Measurements from ENCODE around the gene PPTC7.

GRCh38 chr12:110501399-110501751, 81.7 kb downstream of the PPTC7 start:
- TF ChIP-seq ZNF70 (CRISPR knock-in tag; IDR thresholded peaks at IDR 0.05), result no peak
- TF ChIP-seq BACH2 (CRISPR knock-in tag; IDR thresholded peaks at IDR 0.05; ENCODE audit: borderline replicate concordance), result no peak
- TF ChIP-seq PATZ1 (CRISPR knock-in tag; IDR thresholded peaks at IDR 0.05; ENCODE audit: borderline replicate concordance), result no peak

Measured in SK-N-SH treated with all-trans-retinoic acid at 6 μM for 48 hours (cell line).